GM08714 (cell line): ENCODE measurements around the gene PER3.

Experiments used
- H3K4me3 ChIP-seq: fragments of 200-500 bp; sonication (Bioruptor generic); 2 replicates; pipeline ENCODE4 v1.5.1; 2014; ENCODE audit warnings: mild to moderate bottlenecking, low read length, inconsistent platforms
- ZNF274 ChIP-seq: IDR thresholded peaks from 2 replicates; pipeline ENCODE4 v1.6.1; 2012; ENCODE audit warnings: mild to moderate bottlenecking, low read depth, low read length

PER3 gene

GRCh38 chr1:7842517-7842916 is 58.4 kb downstream of the PER3 start:
- H3K4me3 ChIP-seq, result no peak overlapping the region
- TF ChIP-seq ZNF274, result no peak

DNA sequence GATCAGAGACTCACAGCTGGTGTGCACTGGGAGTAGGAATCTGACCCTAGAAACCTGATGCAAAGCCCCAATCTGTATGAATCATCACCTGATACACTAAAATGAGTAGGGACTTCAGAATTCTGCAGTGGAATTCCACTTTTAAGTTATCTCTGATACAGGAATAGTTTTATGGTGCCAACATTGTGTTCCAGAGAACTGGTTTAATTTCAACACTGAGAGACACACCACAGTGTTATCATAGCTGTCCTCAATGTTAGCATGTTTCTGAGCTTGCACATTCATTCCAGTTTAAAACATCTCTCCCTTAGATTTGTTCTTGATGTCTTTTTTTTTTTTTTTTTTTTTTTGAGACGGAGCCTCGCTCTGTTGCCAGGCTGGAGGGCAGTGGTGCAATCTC is 61.7 kb downstream of the PER3 start:
- no peak for TF ChIP-seq ZNF274
- H3K4me3 ChIP-seq, result no peak overlapping the region

- no peak overlapping the region for H3K4me3 ChIP-seq
- TF ChIP-seq ZNF274, result no peak
These were observed 62.6 kb downstream of the PER3 start for GRCh38 chr1:7846656-7847055.

GRCh38 chr1:7847599-7847998 is 63.5 kb downstream of the PER3 start:
- TF ChIP-seq ZNF274, result no peak

GRCh38 chr1:7850786-7851185 is 66.7 kb downstream of the PER3 start:
- no peak overlapping the region for H3K4me3 ChIP-seq
- no peak for TF ChIP-seq ZNF274

More at GRCh38 chr1:7847599-7847998, 63.5 kb downstream of the PER3 start:
- no peak overlapping the region for H3K4me3 ChIP-seq

DNA sequence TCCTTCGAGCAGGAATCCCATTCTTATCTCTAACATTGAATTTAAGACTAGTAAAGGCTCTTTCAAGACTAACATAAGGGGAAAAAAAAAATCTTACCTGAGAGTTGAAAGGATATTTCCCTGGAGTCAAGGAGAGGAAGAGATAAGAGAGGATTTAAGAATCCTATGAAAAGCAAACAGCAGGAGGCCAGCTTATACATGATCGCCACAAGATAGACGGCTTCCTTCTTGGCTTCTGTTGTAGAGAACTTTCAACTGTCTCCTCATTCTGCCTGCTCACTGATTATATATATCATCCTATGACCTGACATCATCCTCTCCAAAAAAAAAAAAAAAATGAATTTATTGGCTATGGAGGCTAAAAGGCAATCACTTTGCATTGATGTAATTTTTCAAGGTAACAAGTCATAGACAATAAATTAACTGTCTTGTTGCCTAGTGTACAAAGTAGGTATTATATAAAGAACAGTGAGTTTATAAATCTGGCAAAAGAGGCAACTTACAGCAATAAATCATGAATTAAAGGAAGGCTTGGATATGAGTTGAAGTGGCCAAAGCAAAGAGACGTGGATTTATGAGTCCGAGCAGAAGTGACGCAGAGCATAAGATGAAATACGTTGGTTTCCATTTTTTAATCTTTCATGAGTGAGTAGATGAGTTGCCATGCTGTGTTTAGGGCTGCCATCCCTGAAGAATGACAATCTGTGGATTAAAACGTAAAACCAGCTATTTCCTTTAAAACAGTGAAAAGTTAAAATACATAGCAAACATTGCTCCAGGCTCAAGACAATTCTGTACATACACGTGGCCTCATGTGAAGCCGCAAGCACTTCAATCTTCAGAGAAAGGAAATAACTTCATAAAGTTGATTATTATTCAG is 69.0 kb downstream of the PER3 start, which contains the start of gene UTS2:
UTS2 (minus strand) TSS at position 262 of the 880 bp plus-strand sequence; CDS start at position 200, 62 bp downstream.
- no peak within 1 kb of the TSS for H3K4me3 ChIP-seq
- no peak for TF ChIP-seq ZNF274

DNA sequence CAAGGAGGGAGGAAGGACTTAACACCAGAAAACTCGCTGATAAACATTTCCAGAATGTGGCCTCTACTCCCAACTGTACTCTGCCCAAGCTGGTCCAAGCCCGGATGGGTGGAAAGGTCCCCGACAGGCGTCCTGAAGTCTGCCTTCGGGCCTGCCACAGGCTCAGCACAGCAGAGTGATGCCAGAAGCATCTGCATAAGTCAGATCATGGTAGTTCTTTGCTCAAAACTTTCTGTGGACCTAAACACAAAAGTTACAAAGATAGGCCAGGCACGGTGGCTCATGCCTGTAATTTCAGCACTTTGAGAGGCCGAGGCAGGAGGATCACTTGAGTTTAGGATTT is 69.6 kb downstream of the PER3 start:
- no peak for TF ChIP-seq ZNF274
- no peak overlapping the region for H3K4me3 ChIP-seq

DNA sequence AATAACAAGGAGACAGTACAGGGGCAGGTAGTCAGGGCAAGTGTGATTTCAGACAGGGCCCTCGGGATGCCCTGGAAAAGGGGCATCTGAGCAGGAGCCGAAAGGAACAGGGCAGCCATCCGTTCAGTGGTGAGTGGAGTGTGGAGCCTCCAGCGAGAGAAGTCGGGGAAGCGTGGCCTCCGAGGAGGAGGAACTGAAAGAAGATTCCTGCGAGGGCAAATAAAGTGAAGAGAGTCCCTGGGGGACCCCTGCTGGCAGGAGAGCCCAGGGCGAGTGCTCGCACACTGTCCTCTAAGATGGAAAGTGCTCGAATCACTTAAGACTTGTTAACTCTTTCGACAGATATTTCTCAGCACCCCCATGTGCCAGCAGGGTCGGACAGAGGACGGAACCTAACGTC is 72.3 kb downstream of the PER3 start:
- TF ChIP-seq ZNF274, result no peak
- no peak overlapping the region for H3K4me3 ChIP-seq

DNA sequence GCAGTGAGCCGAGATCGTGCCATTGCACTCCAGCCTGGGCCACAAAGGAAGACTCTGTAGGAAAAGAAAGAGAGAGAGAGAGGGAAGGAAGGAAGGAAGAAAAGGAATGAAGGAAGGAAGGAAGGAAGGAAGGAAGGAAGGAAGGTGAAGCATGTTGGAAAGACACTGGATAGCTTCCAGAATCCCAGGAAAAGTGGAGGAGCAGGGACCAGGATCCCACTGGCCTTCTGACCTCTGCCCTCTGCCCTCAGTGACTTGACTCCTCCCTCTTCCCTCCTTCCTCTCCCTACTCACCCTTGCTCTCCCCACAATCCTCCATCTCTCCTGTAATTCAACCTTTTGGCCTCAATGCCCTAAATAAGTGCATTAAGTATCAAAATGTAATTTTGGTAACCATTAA is 72.9 kb downstream of the PER3 start:
- no peak overlapping the region for H3K4me3 ChIP-seq
- TF ChIP-seq ZNF274, result no peak

DNA sequence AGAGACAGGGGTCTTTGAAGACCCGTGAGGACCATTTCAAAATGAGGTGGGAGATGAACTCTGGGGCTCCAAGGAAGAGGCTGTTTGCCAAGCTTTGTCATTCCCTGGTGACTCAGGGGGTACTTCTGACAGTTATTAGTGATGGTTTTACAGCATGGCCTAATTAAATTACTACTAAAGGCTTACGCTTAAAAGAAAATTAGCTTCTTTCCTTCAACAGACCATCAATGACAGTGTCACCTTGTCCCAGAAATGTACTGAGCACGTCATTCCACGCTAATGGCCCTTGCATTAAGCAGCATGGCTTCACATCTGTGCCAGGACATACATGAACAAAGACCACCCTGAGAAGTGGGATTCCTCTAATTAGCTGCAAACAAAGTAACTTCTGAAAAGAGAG is 73.9 kb downstream of the PER3 start:
- no peak for TF ChIP-seq ZNF274
- no peak overlapping the region for H3K4me3 ChIP-seq

GRCh38 chr1:7859406-7859805 is 75.3 kb downstream of the PER3 start:
- H3K4me3 ChIP-seq, result no peak overlapping the region
- no peak for TF ChIP-seq ZNF274

GRCh38 chr1:7860130-7860529 is 76.0 kb downstream of the PER3 start:
- H3K4me3 ChIP-seq, result no peak overlapping the region
- no peak for TF ChIP-seq ZNF274

GRCh38 chr1:7861452-7861851 is 77.4 kb downstream of the PER3 start:
- no peak for TF ChIP-seq ZNF274
- H3K4me3 ChIP-seq, result no peak overlapping the region

GRCh38 chr1:7862211-7863060 is 78.3 kb downstream of the PER3 start:
- no peak overlapping the region for H3K4me3 ChIP-seq
- no peak for TF ChIP-seq ZNF274
